SK-N-MC (cell line): ENCODE measurements around the gene NFATC1.

Source experiments
- FOXP2 ChIP-seq: optimal IDR thresholded peaks from 2 replicates; pipeline ENCODE3; 2011; ENCODE audit warnings: mild to moderate bottlenecking, moderate library complexity; ENCODE audit not compliant: insufficient read depth; ENCODE audit errors: extremely low read length, control extremely low read depth
- POLR2AphosphoS5 ChIP-seq: IDR thresholded peaks from 2 replicates; pipeline ENCODE4 v1.6.1; 2012; ENCODE audit warnings: mild to moderate bottlenecking, low read depth, low read length, borderline replicate concordance

DNA sequence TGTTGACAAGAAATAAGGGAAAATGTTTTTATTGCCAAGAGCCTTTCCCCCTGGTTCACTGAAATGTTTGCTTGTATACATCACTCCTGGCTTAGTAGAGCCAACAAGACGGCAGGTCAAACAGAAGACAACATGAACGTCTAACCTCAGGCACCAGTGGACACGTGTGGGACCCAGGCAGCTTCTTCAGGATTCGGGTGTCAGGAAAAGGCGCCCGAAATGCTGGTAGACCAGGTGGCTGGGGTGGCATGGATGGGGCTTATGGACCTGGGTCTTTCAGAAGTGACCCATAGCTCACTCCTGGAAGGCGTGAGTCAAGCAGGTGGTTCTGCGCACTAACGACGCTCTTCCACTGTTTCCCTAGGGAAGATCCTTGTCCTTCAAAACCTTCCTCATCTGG, 23.3 kb upstream of the NFATC1 start:
- TF ChIP-seq POLR2AphosphoS5 (no peak), FOXP2 (no peak)
